ENCODE data around the gene LHFPL3. TPM values are rescaled to one million over a fixed set of nuclear protein-coding genes. Genes with fewer than 3 reads are reported as not detected.

Gene LHFPL3
- total and polyA plus RNA-seq, 2 donors (not counting 1 experiment from before 2014, with no cell fraction given), result not detected

DNA sequence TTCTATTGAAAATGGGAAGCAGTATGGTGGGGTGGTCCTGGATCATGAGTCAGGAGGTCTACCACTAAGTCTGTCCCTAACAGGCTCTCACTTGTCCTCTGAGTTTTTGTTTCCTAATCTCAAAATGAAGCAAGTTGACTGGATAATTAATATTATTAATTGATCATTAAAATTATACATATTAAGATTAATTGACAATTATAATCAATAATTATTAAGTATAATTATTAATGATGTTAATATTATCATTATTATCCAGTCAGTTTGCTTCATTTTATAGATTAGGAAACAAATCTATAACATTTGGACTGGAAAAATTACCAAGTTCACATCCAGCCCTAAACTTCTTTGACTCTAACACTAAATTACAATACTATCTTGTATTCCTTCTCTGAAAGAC, 511.4 kb downstream of the LHFPL3 start:
- Histone ChIP-seq H3K27ac (ENCODE audit: low read length in 2 of 2) (no peak overlapping the region), H3K4me1 (ENCODE audit: control insufficient read depth in 2 of 2, insufficient read depth in 2 of 2, low read length in 2 of 2) (peaks cover 6 to 7% of the 10 kb centered on the region in 2 donors), H3K4me2 (replicated peaks; ENCODE audit: low read depth, low read length, poor library complexity, severe bottlenecking) (no peak overlapping the region), H4K20me1 (ENCODE audit: control insufficient read depth, insufficient read depth, low read length, poor library complexity, severe bottlenecking) (no peaks in the 10 kb centered on the region), H3K36me3 (replicated peaks in 1 of 2; ENCODE audit: control extremely low read depth in 1 of 2, control insufficient read depth in 1 of 2, extremely low read depth in 1 of 2, insufficient read depth in 2 of 2, low read length in 1 of 2) (no peaks in the 10 kb centered on the region), H3K4me3 (ENCODE audit: control extremely low read depth in 1 of 5, extremely low read depth in 1 of 5, insufficient read depth in 1 of 5, low read depth in 2 of 5, low read length in 4 of 5) (no peak overlapping the region), H3K79me2 (ENCODE audit: control insufficient read depth, insufficient read depth, low read length) (no peaks in the 10 kb centered on the region), H2AFZ (ENCODE audit: insufficient read depth, low read depth, low read length, poor library complexity, severe bottlenecking) (no peak overlapping the region), H3K9ac (ENCODE audit: low read length) (no peak overlapping the region), H3K27me3 (replicated peaks in 1 of 4; ENCODE audit: control extremely low read depth in 1 of 4, control insufficient read depth in 3 of 4, insufficient read depth in 4 of 4, low read length in 3 of 4) (peaks cover 0 to 5% (median 0%) of the 10 kb centered on the region in 4 experiments), H3K9me3 (ENCODE audit: control extremely low read depth in 1 of 3, control insufficient read depth in 2 of 3, insufficient read depth in 1 of 3, low read length in 2 of 3) (no peaks in the 10 kb centered on the region)
- Mint-ChIP-seq H3K4me1 (peaks cover 4% of the 10 kb centered on the region), H3K27ac (no peak overlapping the region), H3K27me3 (peaks cover 40% of the 10 kb centered on the region), H3K4me3 (no peak overlapping the region), H3K9me3 (ENCODE audit: insufficient read depth) (no peaks in the 10 kb centered on the region)
- DNase-seq (no peak), ATAC-seq (ENCODE audit: low read depth) (no peak)
- TF ChIP-seq, protein P1, sequence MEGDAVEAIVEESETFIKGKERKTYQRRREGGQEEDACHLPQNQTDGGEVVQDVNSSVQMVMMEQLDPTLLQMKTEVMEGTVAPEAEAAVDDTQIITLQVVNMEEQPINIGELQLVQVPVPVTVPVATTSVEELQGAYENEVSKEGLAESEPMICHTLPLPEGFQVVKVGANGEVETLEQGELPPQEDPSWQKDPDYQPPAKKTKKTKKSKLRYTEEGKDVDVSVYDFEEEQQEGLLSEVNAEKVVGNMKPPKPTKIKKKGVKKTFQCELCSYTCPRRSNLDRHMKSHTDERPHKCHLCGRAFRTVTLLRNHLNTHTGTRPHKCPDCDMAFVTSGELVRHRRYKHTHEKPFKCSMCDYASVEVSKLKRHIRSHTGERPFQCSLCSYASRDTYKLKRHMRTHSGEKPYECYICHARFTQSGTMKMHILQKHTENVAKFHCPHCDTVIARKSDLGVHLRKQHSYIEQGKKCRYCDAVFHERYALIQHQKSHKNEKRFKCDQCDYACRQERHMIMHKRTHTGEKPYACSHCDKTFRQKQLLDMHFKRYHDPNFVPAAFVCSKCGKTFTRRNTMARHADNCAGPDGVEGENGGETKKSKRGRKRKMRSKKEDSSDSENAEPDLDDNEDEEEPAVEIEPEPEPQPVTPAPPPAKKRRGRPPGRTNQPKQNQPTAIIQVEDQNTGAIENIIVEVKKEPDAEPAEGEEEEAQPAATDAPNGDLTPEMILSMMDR (IDR thresholded peaks at IDR 0.05), result no peak
- TF ChIP-seq EZH2 (IDR thresholded peaks at IDR 0.05; ENCODE audit: borderline replicate concordance, insufficient read depth, low read depth, low read length, poor library complexity, severe bottlenecking), result no peak
- intact Hi-C loops (cut with micrococcal nuclease), result loop anchor here (10.0 kb wide), 1 partner anchor 1265 kb away; no protein-coding TSS in a partner anchor
- ChIA-PET CTCF (interaction anchor here (2.0 kb wide), 1 partner anchor 8 kb away, joined by 8 read pairs; no protein-coding TSS in a partner anchor), POLR2A (no interaction called here)

DNA sequence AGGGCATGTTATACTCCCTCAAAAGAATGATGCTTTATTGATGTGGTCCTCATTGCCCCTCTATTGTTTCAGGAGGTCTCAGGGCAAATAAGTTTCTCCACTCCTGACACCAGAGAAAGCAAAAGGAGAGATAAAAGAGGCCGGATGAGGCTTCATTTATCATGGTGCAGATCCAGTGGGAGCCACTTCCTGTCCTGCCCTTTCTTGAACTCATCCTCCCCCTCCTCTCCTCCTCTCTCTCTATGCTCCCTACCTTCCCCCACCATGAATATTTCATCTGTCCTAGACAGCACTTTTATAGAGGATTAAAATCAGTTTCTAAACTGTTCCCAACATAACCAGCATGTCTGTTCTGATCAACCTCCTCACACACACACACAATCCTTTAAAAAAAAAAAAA, 513.4 kb downstream of the LHFPL3 start:
- H3K4me2 ChIP-seq (replicated peaks; ENCODE audit: low read depth, low read length, poor library complexity, severe bottlenecking), result no peak overlapping the region
- H3K4me1 ChIP-seq (ENCODE audit: control insufficient read depth in 2 of 2, insufficient read depth in 2 of 2, low read length in 2 of 2), result peaks cover 6 to 7% of the 10 kb centered on the region in 2 donors
- DNase-seq (no peak), ATAC-seq (ENCODE audit: low read depth) (no peak)
- no peak overlapping the region for H3K9ac ChIP-seq (ENCODE audit: low read length)
- H3K4me3 ChIP-seq (ENCODE audit: control extremely low read depth in 1 of 5, extremely low read depth in 1 of 5, insufficient read depth in 1 of 5, low read depth in 2 of 5, low read length in 4 of 5), result no peak overlapping the region
- no peak overlapping the region for H3K27ac Mint-ChIP-seq
- no peaks in the 10 kb centered on the region for H3K79me2 ChIP-seq (ENCODE audit: control insufficient read depth, insufficient read depth, low read length)
- H3K27ac ChIP-seq (ENCODE audit: low read length in 2 of 2), result no peak overlapping the region
- H2AFZ ChIP-seq (ENCODE audit: insufficient read depth, low read depth, low read length, poor library complexity, severe bottlenecking), result no peak overlapping the region
- peaks cover 0 to 9% (median 5%) of the 10 kb centered on the region in 4 experiments for H3K27me3 ChIP-seq (replicated peaks in 1 of 4; ENCODE audit: control extremely low read depth in 1 of 4, control insufficient read depth in 3 of 4, insufficient read depth in 4 of 4, low read length in 3 of 4)
- H3K4me3 Mint-ChIP-seq, result no peak overlapping the region
- WGBS (ENCODE audit: insufficient coverage), result 83% methylated on average over 1 of the region's 1 CpG
- no peaks in the 10 kb centered on the region for H3K36me3 ChIP-seq (replicated peaks in 1 of 2; ENCODE audit: control extremely low read depth in 1 of 2, control insufficient read depth in 1 of 2, extremely low read depth in 1 of 2, insufficient read depth in 2 of 2, low read length in 1 of 2)
- H3K9me3 ChIP-seq (ENCODE audit: control extremely low read depth in 1 of 3, control insufficient read depth in 2 of 3, insufficient read depth in 1 of 3, low read length in 2 of 3), result no peaks in the 10 kb centered on the region
- peaks cover 43% of the 10 kb centered on the region for H3K27me3 Mint-ChIP-seq
- intact Hi-C loops (cut with micrococcal nuclease), result loop anchor here (10.0 kb wide), 1 partner anchor 1267 kb away; no protein-coding TSS in a partner anchor
- TF ChIP-seq, protein P1 (IDR thresholded peaks at IDR 0.05), result no peak
- no peak for TF ChIP-seq EZH2 (IDR thresholded peaks at IDR 0.05; ENCODE audit: borderline replicate concordance, insufficient read depth, low read depth, low read length, poor library complexity, severe bottlenecking)
- CTCF ChIA-PET, result no interaction called here
- H3K4me1 Mint-ChIP-seq, result peaks cover 4% of the 10 kb centered on the region
- POLR2A ChIA-PET, result no interaction called here
- H4K20me1 ChIP-seq (ENCODE audit: control insufficient read depth, insufficient read depth, low read length, poor library complexity, severe bottlenecking), result no peaks in the 10 kb centered on the region
- no peaks in the 10 kb centered on the region for H3K9me3 Mint-ChIP-seq (ENCODE audit: insufficient read depth)

All from B cell (primary cell).